NOMO-1 treated with dmso at 0.1 percent for 144 hours (cell line): ENCODE results near the gene MFSD2A.
"Not testable (repeated sequence)": the region's sequence is repeated elsewhere in the genome, so short reads cannot be mapped to it uniquely, and the experiment has no call there.

ENCODE experiments used
- DNase-seq: peaks from one replicate; lab custom pipeline; 2025; ENCODE audit not compliant: unreplicated experiment; lab: John Stamatoyannopoulos, UW

The MFSD2A gene

GRCh38 chr1:39954870-39955546, at the start of gene MFSD2A:
MFSD2A (plus strand) TSS chr1:39955145; CDS start chr1:39955293, 148 bp downstream.
- DNase-seq: peak; percentile 97

GRCh38 chr1:39905172-39905571, 49.8 kb upstream of the MFSD2A start:
- no peak for DNase-seq

GRCh38 chr1:39907528-39908453, 47.2 kb upstream of the MFSD2A start:
- peak; percentile 34 for DNase-seq

- no peak for DNase-seq
Measured at GRCh38 chr1:39908534-39908933, 46.4 kb upstream of the MFSD2A start.

- no peak for DNase-seq
Measured at GRCh38 chr1:39910263-39910662, 44.7 kb upstream of the MFSD2A start.

GRCh38 chr1:39913136-39913535, 41.8 kb upstream of the MFSD2A start:
- DNase-seq: not testable (repeated sequence)

GRCh38 chr1:39915499-39916129, 39.3 kb upstream of the MFSD2A start:
- DNase-seq: no peak

- DNase-seq: no peak
Measured at GRCh38 chr1:39917825-39918224, 37.1 kb upstream of the MFSD2A start.

GRCh38 chr1:39919545-39919944, 35.4 kb upstream of the MFSD2A start:
- peak; percentile 46 for DNase-seq

GRCh38 chr1:39922251-39922688, 32.7 kb upstream of the MFSD2A start:
- DNase-seq: no peak

- DNase-seq: no peak
Measured at GRCh38 chr1:39925721-39926342, 29.1 kb upstream of the MFSD2A start.

GRCh38 chr1:39926343-39926793, 28.6 kb upstream of the MFSD2A start:
- DNase-seq: no peak

GRCh38 chr1:39926820-39927219, 28.1 kb upstream of the MFSD2A start:
- DNase-seq: no peak

- no peak for DNase-seq
Measured at GRCh38 chr1:39927538-39927937, 27.4 kb upstream of the MFSD2A start.

GRCh38 chr1:39928809-39929587, 25.9 kb upstream of the MFSD2A start:
- DNase-seq: no peak

GRCh38 chr1:39933956-39934941, 20.7 kb upstream of the MFSD2A start:
- peak; percentile 99 for DNase-seq

- peak; percentile 82 for DNase-seq
Measured at GRCh38 chr1:39936724-39937491, 18.0 kb upstream of the MFSD2A start.

- no peak for DNase-seq
Measured at GRCh38 chr1:39938856-39939255, 16.1 kb upstream of the MFSD2A start.
